Stimulated activated CD4-positive, alpha-beta T cell treated with anti-CD3 and anti-CD28 coated beads, Interleukin-15, amount 100 ng/mL, for 1 hour (primary cell): ENCODE results near the gene FRY.
A peak's percentile ranks its signal among the peaks of the same experiment; 100 is the strongest.

ENCODE experiments used
- DNase-seq, 2 donors: peaks; one replicate each; pipeline ENCODE4 v3.0.0-alpha.2; 2020; ENCODE audit warnings: low read depth in 1 of 2, low spot score in 1 of 2

FRY gene

GRCh38 chr13:32254416-32254815, 222.8 kb downstream of the FRY start:
- DNase-seq, result no peak

- DNase-seq, result no peak
These were observed 223.5 kb downstream of the FRY start for GRCh38 chr13:32254916-32255723.

GRCh38 chr13:32255724-32256109, 224.1 kb downstream of the FRY start:
- DNase-seq, result no peak

GRCh38 chr13:32256243-32256642, 224.7 kb downstream of the FRY start:
- no peak for DNase-seq

- DNase-seq, result no peak
These were observed 226.1 kb downstream of the FRY start for GRCh38 chr13:32257649-32258048.

GRCh38 chr13:32259116-32259515, 227.5 kb downstream of the FRY start:
- no peak for DNase-seq

- DNase-seq, result no peak
These were observed 230.0 kb downstream of the FRY start for GRCh38 chr13:32261567-32261966.

- DNase-seq, result no peak
These were observed 230.6 kb downstream of the FRY start for GRCh38 chr13:32262165-32262564.

GRCh38 chr13:32262619-32263018, 231.0 kb downstream of the FRY start:
- DNase-seq, result no peak

GRCh38 chr13:32264407-32264806, 232.8 kb downstream of the FRY start:
- no peak for DNase-seq

GRCh38 chr13:32265726-32266125, 234.2 kb downstream of the FRY start:
- no peak for DNase-seq

GRCh38 chr13:32266130-32266529, 234.6 kb downstream of the FRY start:
- no peak for DNase-seq

- peak in 1 of 2 donors; percentile 43 for DNase-seq
These were observed 236.4 kb downstream of the FRY start for GRCh38 chr13:32267836-32268439.

GRCh38 chr13:32272021-32272683, 240.6 kb downstream of the FRY start:
- no peak for DNase-seq

GRCh38 chr13:32277839-32278238, 246.3 kb downstream of the FRY start:
- no peak for DNase-seq

GRCh38 chr13:32278426-32278825, 246.9 kb downstream of the FRY start:
- DNase-seq, result no peak

GRCh38 chr13:32281096-32281495, 249.5 kb downstream of the FRY start:
- no peak for DNase-seq

GRCh38 chr13:32282096-32282711, 250.6 kb downstream of the FRY start:
- DNase-seq, result no peak

- no peak for DNase-seq
These were observed 253.5 kb downstream of the FRY start for GRCh38 chr13:32284927-32285632.

- no peak for DNase-seq
These were observed 254.0 kb downstream of the FRY start for GRCh38 chr13:32285633-32285965.

GRCh38 chr13:32297206-32297605, 265.6 kb downstream of the FRY start:
- no peak for DNase-seq
